Ascending aorta (tissue), 2 donors: ENCODE data around the gene MRS2. TPM values are rescaled to one million over a fixed set of nuclear protein-coding genes. Genes with fewer than 3 reads are reported as not detected.

Source experiments
- DNase-seq, 2 donors: peaks; one replicate each; pipeline ENCODE4 v3.0.0-alpha.2; 2019; ENCODE audit warnings: low spot score in 2 of 2
- H3K27ac ChIP-seq, 2 donors: fragments of 200-600 bp; sonication (generic); one replicate each; pipeline ENCODE4 v1.5.1; 2016 to 2017; ENCODE audit warnings: mild to moderate bottlenecking in 1 of 2
- H3K27me3 ChIP-seq: fragments of 200-600 bp; sonication (generic); one replicate; pipeline ENCODE4 v1.5.1; 2017
- H3K36me3 ChIP-seq, 2 donors: fragments of 200-600 bp; sonication (generic); one replicate each; pipeline ENCODE4 v1.5.1; 2016
- H3K4me1 ChIP-seq, 2 donors: fragments of 200-600 bp; sonication (generic); one replicate each; pipeline ENCODE4 v1.5.1; 2016 to 2017; ENCODE audit warnings: mild to moderate bottlenecking in 1 of 2
- H3K4me3 ChIP-seq, 2 donors: fragments of 200-600 bp; sonication (generic); one replicate each; pipeline ENCODE4 v1.5.1; 2016 to 2017; ENCODE audit warnings: mild to moderate bottlenecking in 1 of 2
- H3K9me3 ChIP-seq, 2 donors: fragments of 200-600 bp; sonication (generic); one replicate each; pipeline ENCODE4 v1.5.1; 2016
- intact Hi-C: fragments of 100-400 bp; cut with DNase I; formaldehyde crosslinking; loops from one replicate; pipeline ENCODE4 v1.15.1; 2023
- total RNA-seq: library from RNA; depleted of rRNA; stranded (reverse); fragments of >200 nt; gene quantifications from one replicate; pipeline ENCODE4 v1.1.0, GENCODE V29; 2016
- TF ChIP-seq, protein P1 (sequence below), 3 experiments: fragments of 200-600 bp in 2 of 3; fragments of 450-650 bp in 1 of 3; sonication (generic) in 2 of 3; IDR thresholded peaks; one replicate each; pipeline ENCODE4 v1.5.1; 2016 to 2019; ENCODE audit warnings: antibody characterized with exemption in 3 of 3, mild to moderate bottlenecking in 1 of 3, moderate library complexity in 1 of 3

The MRS2 gene
- total RNA-seq, 1 donor from 2014 or later = 3.2 TPM

DNA sequence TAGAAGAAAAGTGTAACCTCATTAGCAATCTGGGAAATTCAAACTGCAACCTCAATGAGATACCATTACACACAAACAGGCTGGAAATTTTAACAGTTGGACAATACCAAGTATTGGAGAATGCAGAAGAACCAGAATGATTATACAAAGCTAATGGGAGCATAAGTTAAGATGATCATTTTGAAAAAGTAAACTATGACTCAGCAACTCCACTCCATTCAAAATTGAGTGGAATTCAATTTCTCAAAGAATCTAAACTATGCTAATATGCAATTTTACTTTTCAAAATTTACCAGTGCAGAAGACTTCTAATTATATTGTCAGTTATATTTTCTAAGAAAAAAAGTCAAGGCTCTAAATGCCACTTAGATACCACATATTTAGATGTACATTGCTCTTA lies 69.4 kb downstream of the MRS2 start:
- Histone ChIP-seq H3K27me3 (no peaks in the 10 kb centered on the region), H3K9me3 (no peaks in the 10 kb centered on the region), H3K4me1 (peaks cover 0 to 8% of the 10 kb centered on the region in 2 donors), H3K4me3 (no peak overlapping the region), H3K27ac (peak overlapping the region in 1 of 2 donors; percentile 71), H3K36me3 (peaks cover 0 to 3% of the 10 kb centered on the region in 2 donors)
- TF ChIP-seq, protein P1, sequence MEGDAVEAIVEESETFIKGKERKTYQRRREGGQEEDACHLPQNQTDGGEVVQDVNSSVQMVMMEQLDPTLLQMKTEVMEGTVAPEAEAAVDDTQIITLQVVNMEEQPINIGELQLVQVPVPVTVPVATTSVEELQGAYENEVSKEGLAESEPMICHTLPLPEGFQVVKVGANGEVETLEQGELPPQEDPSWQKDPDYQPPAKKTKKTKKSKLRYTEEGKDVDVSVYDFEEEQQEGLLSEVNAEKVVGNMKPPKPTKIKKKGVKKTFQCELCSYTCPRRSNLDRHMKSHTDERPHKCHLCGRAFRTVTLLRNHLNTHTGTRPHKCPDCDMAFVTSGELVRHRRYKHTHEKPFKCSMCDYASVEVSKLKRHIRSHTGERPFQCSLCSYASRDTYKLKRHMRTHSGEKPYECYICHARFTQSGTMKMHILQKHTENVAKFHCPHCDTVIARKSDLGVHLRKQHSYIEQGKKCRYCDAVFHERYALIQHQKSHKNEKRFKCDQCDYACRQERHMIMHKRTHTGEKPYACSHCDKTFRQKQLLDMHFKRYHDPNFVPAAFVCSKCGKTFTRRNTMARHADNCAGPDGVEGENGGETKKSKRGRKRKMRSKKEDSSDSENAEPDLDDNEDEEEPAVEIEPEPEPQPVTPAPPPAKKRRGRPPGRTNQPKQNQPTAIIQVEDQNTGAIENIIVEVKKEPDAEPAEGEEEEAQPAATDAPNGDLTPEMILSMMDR (IDR thresholded peaks at IDR 0.05) = no peak
- no peak for DNase-seq
- intact Hi-C loops = no loop called here

Other genes starting within 250 kb of the MRS2 start
- gene DCDC2, start 44.9 kb upstream of the MRS2 start, total RNA-seq = not detected
- 3.5 TPM for gene GPLD1, start 86.6 kb downstream of the MRS2 start, total RNA-seq
- gene ALDH5A1, start 92.0 kb downstream of the MRS2 start, total RNA-seq = 0.21 TPM
- gene KIAA0319, start 243.3 kb downstream of the MRS2 start, total RNA-seq = not detected